Mesothelial cell of epicardium (in vitro differentiated cells): ENCODE results near the gene XYLB. TPM values are rescaled to one million over a fixed set of nuclear protein-coding genes. Genes with fewer than 3 reads are reported as not detected.

Source experiments
- DNase-seq, 2 experiments: peaks; one replicate each; pipeline ENCODE4 v3.0.0; 2021; ENCODE audit warnings: low spot score in 2 of 2; ENCODE audit not compliant: unreplicated experiment in 2 of 2
- H3K27ac Mint-ChIP-seq: 2 replicates; pipeline ENCODE4 v1.8.0; 2021; ENCODE audit warnings: mixed read lengths
- H3K27me3 Mint-ChIP-seq: 2 replicates; pipeline ENCODE4 v1.8.0; 2021; ENCODE audit warnings: low read depth, mixed read lengths
- H3K36me3 Mint-ChIP-seq: 2 replicates; pipeline ENCODE4 v1.8.0; 2021; ENCODE audit warnings: mixed read lengths
- H3K4me1 Mint-ChIP-seq: 2 replicates; pipeline ENCODE4 v1.8.0; 2021; ENCODE audit warnings: mixed read lengths
- H3K4me3 Mint-ChIP-seq: 2 replicates; pipeline ENCODE4 v1.8.0; 2021; ENCODE audit warnings: mild to moderate bottlenecking, moderate library complexity, mixed read lengths
- H3K9me3 Mint-ChIP-seq: 2 replicates; pipeline ENCODE4 v1.8.0; 2021; ENCODE audit warnings: mixed read lengths
- CTCF ChIP-seq: fragments of 200-600 bp; sonication (generic); IDR thresholded peaks from one replicate; pipeline ENCODE4 v1.5.0; 2021; ENCODE audit warnings: antibody characterized with exemption; ENCODE audit not compliant: unreplicated experiment
- total RNA-seq: library from RNA; stranded (reverse); gene quantifications from 3 replicates; pipeline ENCODE4 v1.2.1, GENCODE V29; 2021

Gene XYLB
- total RNA-seq, 1 donor from 2014 or later = 5.5 TPM

- H3K27ac Mint-ChIP-seq = no peak overlapping the region
- no peaks in the 10 kb centered on the region for H3K36me3 Mint-ChIP-seq
- no peak overlapping the region for H3K4me3 Mint-ChIP-seq
- no peaks in the 10 kb centered on the region for H3K4me1 Mint-ChIP-seq
- DNase-seq = no peak
- H3K27me3 Mint-ChIP-seq = peaks cover 20% of the 10 kb centered on the region
- peaks cover 9% of the 10 kb centered on the region for H3K9me3 Mint-ChIP-seq
- TF ChIP-seq CTCF = no peak
Measured at GRCh38 chr3:38308456-38308855, 38.1 kb upstream of the XYLB start.

DNA sequence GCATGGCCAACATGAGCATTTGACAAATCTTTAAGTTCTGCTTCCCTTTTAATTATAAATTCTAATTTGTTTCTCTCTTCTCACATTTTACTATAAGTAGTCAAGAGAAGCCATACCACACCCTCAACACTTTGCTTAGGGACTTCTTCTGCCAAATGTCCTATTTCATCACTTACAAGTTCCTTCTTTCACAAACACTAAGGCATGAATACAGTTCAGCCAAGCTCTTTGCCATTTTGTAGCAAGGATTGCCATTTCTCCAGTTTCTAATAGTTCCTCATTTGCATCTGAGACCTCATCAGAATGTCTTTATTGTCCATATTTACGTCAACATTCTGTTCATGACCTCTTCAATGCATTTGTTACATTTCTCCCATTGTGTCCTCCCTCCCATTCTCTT, 35.1 kb upstream of the XYLB start:
- no peak overlapping the region for H3K4me3 Mint-ChIP-seq
- no peaks in the 10 kb centered on the region for H3K9me3 Mint-ChIP-seq
- H3K4me1 Mint-ChIP-seq = no peaks in the 10 kb centered on the region
- no peak for DNase-seq
- TF ChIP-seq CTCF = no peak
- no peaks in the 10 kb centered on the region for H3K36me3 Mint-ChIP-seq
- H3K27ac Mint-ChIP-seq = no peak overlapping the region
- H3K27me3 Mint-ChIP-seq = peaks cover 19% of the 10 kb centered on the region

DNA sequence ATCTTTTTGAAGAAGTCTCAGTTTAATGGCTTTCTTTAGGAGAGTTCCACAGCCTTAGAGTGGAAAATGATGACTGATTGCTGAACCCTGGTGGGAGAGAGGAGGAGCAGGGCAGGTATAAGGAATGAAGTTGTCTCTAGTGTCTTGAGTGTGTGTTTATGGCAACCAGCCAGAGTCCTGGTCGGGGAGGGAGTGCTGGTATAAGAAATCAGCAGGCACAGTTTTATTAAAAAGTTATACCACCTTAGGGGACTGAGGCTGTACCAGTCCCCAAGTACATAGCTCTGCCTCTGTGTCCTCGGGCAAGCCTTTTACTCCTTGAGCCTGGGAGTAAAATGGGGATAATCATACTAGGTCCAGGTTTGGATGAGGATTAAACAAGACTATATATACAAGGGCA, 34.6 kb upstream of the XYLB start:
- no peak for DNase-seq
- H3K4me1 Mint-ChIP-seq = no peaks in the 10 kb centered on the region
- H3K9me3 Mint-ChIP-seq = no peaks in the 10 kb centered on the region
- TF ChIP-seq CTCF = no peak
- H3K27ac Mint-ChIP-seq = no peak overlapping the region
- peaks cover 19% of the 10 kb centered on the region for H3K27me3 Mint-ChIP-seq
- no peak overlapping the region for H3K4me3 Mint-ChIP-seq
- H3K36me3 Mint-ChIP-seq = no peaks in the 10 kb centered on the region

DNA sequence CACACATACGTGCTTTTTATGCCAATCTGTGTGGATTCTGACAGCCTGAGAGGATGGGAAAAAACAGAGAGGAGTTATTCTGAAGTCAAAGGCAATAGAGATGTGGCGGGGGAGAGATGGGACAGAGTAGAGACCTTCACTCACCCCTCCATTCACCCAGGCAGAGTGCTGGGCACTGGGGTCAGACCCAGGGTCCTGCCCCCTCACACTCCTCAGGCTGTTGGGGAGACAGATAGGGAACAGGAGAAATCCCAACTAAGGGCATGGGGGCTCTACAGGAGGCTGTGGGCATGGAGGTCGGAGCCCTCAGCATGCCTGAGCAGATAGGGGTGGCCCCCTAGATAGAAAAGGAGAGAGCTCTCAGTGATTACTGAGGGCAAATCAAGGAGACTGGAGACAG, 34.2 kb upstream of the XYLB start:
- no peak for TF ChIP-seq CTCF
- no peak overlapping the region for H3K4me3 Mint-ChIP-seq
- H3K27me3 Mint-ChIP-seq = peaks cover 19% of the 10 kb centered on the region
- H3K27ac Mint-ChIP-seq = no peak overlapping the region
- H3K9me3 Mint-ChIP-seq = no peaks in the 10 kb centered on the region
- no peaks in the 10 kb centered on the region for H3K36me3 Mint-ChIP-seq
- DNase-seq = no peak
- H3K4me1 Mint-ChIP-seq = no peaks in the 10 kb centered on the region

DNA sequence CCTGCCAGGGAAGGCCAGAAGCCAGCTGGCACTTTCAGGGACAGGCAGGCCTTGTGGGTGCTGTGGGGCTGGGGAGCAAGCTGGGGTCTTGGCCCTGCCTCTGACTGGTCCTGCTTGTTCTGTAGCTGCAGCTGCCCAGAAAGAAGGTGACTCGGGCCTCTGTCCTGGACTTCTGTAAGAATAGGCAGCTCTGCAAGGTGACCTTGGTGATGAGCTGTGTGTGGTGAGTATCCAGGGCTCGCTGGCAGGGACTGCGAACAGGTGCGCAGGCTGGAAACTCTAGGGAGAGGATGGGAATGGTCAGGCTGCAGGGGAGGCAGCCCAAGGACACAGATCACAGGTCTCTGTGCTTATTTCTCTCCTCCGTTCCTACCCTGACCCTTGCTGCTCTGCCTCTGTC, 33.3 kb upstream of the XYLB start:
- no peaks in the 10 kb centered on the region for H3K36me3 Mint-ChIP-seq
- H3K4me1 Mint-ChIP-seq = no peaks in the 10 kb centered on the region
- TF ChIP-seq CTCF = no peak
- no peaks in the 10 kb centered on the region for H3K9me3 Mint-ChIP-seq
- H3K27ac Mint-ChIP-seq = no peak overlapping the region
- no peak for DNase-seq
- peaks cover 19% of the 10 kb centered on the region for H3K27me3 Mint-ChIP-seq
- no peak overlapping the region for H3K4me3 Mint-ChIP-seq

DNA sequence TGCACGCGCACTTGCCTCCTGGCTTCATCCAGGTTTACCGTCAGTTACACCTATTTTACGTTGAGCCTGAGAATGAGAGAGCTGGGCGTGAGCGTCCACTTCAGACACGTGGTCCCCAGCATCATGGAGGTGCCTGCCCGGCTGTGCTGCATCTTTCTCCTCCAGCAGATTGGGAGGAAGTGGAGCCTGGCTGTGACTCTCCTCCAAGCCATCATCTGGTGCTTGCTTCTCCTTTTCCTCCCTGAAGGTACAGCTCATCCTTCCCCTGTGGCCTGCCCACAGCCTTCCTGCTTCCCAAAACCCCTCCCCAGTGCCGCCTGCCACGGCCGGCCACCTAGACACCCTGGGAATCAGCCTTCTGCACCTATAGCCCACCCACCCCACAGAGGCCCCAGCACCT, 32.9 kb upstream of the XYLB start:
- Mint-ChIP-seq H3K9me3 (no peaks in the 10 kb centered on the region), H3K36me3 (no peaks in the 10 kb centered on the region), H3K27me3 (peaks cover 16% of the 10 kb centered on the region), H3K4me1 (no peaks in the 10 kb centered on the region), H3K27ac (no peak overlapping the region), H3K4me3 (no peak overlapping the region)
- no peak for DNase-seq
- no peak for TF ChIP-seq CTCF
